ENCODE results near the gene DOK5. TPM values are rescaled to one million over a fixed set of nuclear protein-coding genes. Genes with fewer than 3 reads are reported as not detected.

Gene DOK5
- total and polyA plus RNA-seq, 4 donors = 19.1 to 45.7 (median 32.7) TPM

DNA sequence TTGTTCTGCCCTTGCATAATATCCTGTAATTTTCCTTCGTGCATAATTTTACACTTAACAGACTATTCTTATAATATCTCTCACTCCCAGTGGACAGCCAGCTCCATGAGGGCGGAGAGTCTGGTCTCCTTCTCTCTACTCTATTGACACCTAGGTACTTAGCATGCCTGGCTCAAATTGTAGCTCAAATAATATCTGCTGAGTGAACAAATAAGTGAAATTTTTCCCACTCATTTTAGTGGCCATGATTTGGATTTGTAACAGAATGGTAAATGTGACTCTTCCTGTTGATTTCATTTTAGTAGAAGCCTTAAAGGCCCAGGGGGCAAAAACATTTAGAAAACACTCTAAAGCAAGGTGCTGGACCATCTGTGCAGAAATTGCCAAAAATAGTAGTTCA is 7.8 kb upstream of the DOK5 start:
- Histone ChIP-seq H3K27ac (ENCODE audit: low read depth, low read length) (no peak overlapping the region), H3K36me3 (ENCODE audit: control insufficient read depth, insufficient read depth, low read length) (no peaks in the 10 kb centered on the region), H3K27me3 (ENCODE audit: control insufficient read depth, insufficient read depth, low read length) (no peaks in the 10 kb centered on the region), H3K4me1 (ENCODE audit: control insufficient read depth, insufficient read depth, low read length) (no peaks in the 10 kb centered on the region), H3K9me3 (ENCODE audit: control insufficient read depth, insufficient read depth, low read length) (no peaks in the 10 kb centered on the region), H3K4me3 (ENCODE audit: low read depth, low read length) (no peak overlapping the region)
- WGBS (ENCODE audit: insufficient coverage) = 78% methylated on average over 1 of the region's 2 CpGs
- DNase-seq (ENCODE audit: low read depth in 4 of 6, low spot score in 6 of 6) = no peak

DNA sequence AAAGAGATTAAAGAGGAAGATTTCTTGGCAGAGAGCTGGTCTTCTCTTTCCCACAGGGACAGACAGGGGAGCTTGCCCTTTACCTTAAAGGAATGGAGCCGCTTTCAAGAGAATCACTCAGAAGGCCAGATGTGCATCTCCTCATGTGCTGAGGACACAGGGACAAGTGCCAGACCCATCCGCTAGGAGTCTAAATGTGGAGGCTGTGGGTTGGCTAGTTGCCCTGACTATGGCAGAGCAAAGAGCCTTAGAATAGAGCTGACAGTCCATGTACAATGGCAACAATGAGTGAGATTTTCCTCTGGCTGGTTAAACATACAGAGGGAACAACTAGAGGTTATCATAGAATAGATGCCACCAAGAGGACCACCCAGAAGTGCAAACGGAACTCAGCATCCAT is 7.3 kb upstream of the DOK5 start:
- 57% methylated on average over 3 of the region's 3 CpGs for WGBS (ENCODE audit: insufficient coverage)
- H3K27ac ChIP-seq (ENCODE audit: low read depth, low read length) = no peak overlapping the region
- H3K4me1 ChIP-seq (ENCODE audit: control insufficient read depth, insufficient read depth, low read length) = no peaks in the 10 kb centered on the region
- H3K4me3 ChIP-seq (ENCODE audit: low read depth, low read length) = no peak overlapping the region
- no peaks in the 10 kb centered on the region for H3K9me3 ChIP-seq (ENCODE audit: control insufficient read depth, insufficient read depth, low read length)
- H3K27me3 ChIP-seq (ENCODE audit: control insufficient read depth, insufficient read depth, low read length) = no peaks in the 10 kb centered on the region
- peak in 1 of 6 donors; percentile 34 for DNase-seq (ENCODE audit: low read depth in 4 of 6, low spot score in 6 of 6)
- no peaks in the 10 kb centered on the region for H3K36me3 ChIP-seq (ENCODE audit: control insufficient read depth, insufficient read depth, low read length)

DNA sequence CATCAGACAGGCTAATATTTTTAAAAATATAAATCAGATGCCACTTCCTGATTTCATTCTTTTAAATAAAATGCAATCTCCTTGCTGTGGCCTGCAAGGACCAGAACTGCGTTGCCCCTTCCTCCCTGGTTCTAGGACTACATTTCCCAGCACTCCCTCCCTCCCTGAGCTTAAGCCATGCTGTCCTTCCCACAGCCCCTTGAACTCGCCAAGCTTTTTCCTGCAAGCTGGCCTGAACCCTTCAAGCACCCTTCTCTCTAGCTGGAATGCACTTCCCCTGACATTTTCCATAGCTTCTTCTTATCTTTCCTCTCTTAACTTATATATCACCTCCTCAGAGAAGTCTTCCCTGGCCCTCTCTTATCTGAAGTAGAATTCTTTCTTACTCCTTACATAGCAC is 6.1 kb upstream of the DOK5 start:
- Histone ChIP-seq H3K36me3 (ENCODE audit: control insufficient read depth, insufficient read depth, low read length) (no peaks in the 10 kb centered on the region), H3K9me3 (ENCODE audit: control insufficient read depth, insufficient read depth, low read length) (no peaks in the 10 kb centered on the region), H3K4me3 (ENCODE audit: low read depth, low read length) (no peak overlapping the region), H3K27me3 (ENCODE audit: control insufficient read depth, insufficient read depth, low read length) (no peaks in the 10 kb centered on the region), H3K27ac (ENCODE audit: low read depth, low read length) (no peak overlapping the region), H3K4me1 (ENCODE audit: control insufficient read depth, insufficient read depth, low read length) (no peaks in the 10 kb centered on the region)
- no peak for DNase-seq (ENCODE audit: low read depth in 4 of 6, low spot score in 6 of 6)
- 62% methylated on average over 2 of the region's 2 CpGs for WGBS (ENCODE audit: insufficient coverage)

DNA sequence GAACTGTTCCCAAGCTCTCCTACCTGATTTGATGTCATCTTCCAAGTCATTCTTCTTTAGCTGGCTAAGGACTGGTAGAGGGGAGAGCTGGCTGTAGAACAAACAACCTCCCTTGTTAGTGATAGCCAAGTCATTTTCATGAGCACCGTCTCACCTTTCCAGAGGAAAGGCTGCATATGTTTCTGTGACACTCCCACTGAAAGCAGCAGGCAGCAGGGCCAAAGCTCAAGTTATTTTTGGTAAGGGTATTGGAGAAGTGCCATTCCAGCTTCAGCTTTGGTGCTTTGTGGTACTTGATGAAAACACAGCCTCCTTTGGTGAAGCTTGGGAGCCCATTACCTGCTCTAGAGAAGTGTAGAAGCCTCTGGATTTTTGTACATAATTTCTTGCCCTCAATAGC is 5.4 kb upstream of the DOK5 start:
- H3K4me3 ChIP-seq (ENCODE audit: low read depth, low read length) = no peak overlapping the region
- WGBS (ENCODE audit: insufficient coverage) = 100% methylated on average over 1 of the region's 1 CpG
- H3K27ac ChIP-seq (ENCODE audit: low read depth, low read length) = no peak overlapping the region
- peaks cover 3% of the 10 kb centered on the region for H3K4me1 ChIP-seq (ENCODE audit: control insufficient read depth, insufficient read depth, low read length)
- no peaks in the 10 kb centered on the region for H3K36me3 ChIP-seq (ENCODE audit: control insufficient read depth, insufficient read depth, low read length)
- H3K9me3 ChIP-seq (ENCODE audit: control insufficient read depth, insufficient read depth, low read length) = no peaks in the 10 kb centered on the region
- no peaks in the 10 kb centered on the region for H3K27me3 ChIP-seq (ENCODE audit: control insufficient read depth, insufficient read depth, low read length)
- DNase-seq (ENCODE audit: low read depth in 4 of 6, low spot score in 6 of 6) = no peak

DNA sequence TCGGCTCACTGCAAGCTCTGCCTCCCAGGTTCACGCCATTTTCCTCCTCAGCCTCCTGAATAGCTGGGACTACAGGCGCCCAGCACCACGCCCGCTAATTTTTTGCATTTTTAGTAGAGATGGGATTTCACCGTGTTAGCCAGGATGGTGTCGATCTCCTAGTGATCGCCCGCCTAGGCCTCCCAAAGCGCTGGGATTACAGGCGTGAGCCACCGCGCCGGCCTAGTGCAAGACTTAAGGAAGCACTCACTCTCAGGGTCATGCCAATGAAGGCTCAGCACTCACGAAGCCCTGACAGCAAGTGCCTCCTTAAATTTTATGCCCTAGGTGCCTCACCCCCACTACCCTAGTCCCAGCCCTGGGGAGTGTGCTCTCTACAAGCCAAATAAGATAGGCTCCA is 4.7 kb upstream of the DOK5 start:
- Histone ChIP-seq H3K27me3 (ENCODE audit: control insufficient read depth, insufficient read depth, low read length) (no peaks in the 10 kb centered on the region), H3K4me1 (ENCODE audit: control insufficient read depth, insufficient read depth, low read length) (peaks cover 4% of the 10 kb centered on the region), H3K4me3 (ENCODE audit: low read depth, low read length) (no peak overlapping the region), H3K9me3 (ENCODE audit: control insufficient read depth, insufficient read depth, low read length) (no peaks in the 10 kb centered on the region), H3K36me3 (ENCODE audit: control insufficient read depth, insufficient read depth, low read length) (no peaks in the 10 kb centered on the region), H3K27ac (ENCODE audit: low read depth, low read length) (no peak overlapping the region)
- WGBS (ENCODE audit: insufficient coverage) = 99% methylated on average over 15 of the region's 15 CpGs
- DNase-seq (ENCODE audit: low read depth in 4 of 6, low spot score in 6 of 6) = no peak

DNA sequence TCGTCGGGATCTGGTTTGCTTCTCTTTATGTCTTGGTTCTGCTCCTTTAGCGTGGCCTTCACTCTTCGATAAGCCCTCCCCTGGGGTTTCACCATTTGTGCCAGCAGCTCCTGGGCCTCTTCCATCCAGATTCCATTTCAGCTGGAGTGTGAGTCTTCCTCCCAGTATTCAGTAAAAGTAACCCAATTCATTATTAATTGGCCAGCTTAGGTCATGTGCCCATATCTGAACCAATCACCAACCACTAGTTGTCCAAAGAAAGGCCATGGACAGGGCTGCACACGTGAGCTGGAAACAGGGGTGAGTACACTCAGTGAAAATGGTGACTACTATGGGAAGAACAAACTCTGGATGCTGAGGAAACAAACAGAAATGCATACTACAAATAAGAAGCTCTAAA is 2.8 kb upstream of the DOK5 start:
- Histone ChIP-seq H3K27me3 (ENCODE audit: control insufficient read depth, insufficient read depth, low read length) (peaks cover 6% of the 10 kb centered on the region), H3K4me1 (ENCODE audit: control insufficient read depth, insufficient read depth, low read length) (peaks cover 13% of the 10 kb centered on the region), H3K4me3 (ENCODE audit: low read depth, low read length) (no peak overlapping the region), H3K9me3 (ENCODE audit: control insufficient read depth, insufficient read depth, low read length) (no peaks in the 10 kb centered on the region), H3K36me3 (ENCODE audit: control insufficient read depth, insufficient read depth, low read length) (no peaks in the 10 kb centered on the region), H3K27ac (ENCODE audit: low read depth, low read length) (no peak overlapping the region)
- WGBS (ENCODE audit: insufficient coverage) = 92% methylated on average over 2 of the region's 5 CpGs
- DNase-seq (ENCODE audit: low read depth in 4 of 6, low spot score in 6 of 6) = no peak

DNA sequence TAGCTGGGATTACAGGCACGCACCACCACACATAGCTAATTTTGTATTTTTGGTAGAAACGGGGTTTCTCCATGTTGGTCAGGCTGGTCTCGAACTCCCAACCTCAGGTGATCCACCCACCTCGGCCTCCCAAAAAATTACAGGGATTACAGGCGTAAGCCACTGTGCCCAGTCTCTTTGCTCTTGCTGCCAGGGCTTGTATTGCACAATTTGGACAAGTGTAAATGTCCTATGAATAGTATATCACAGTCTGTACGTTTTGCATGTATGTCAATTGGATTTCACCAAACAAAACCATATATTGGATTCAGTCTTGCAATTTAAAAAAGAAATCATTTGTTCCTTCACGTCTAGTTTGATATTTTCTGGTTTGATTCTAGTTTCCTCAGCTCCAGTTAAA is 2.1 kb upstream of the DOK5 start:
- Histone ChIP-seq H3K36me3 (ENCODE audit: control insufficient read depth, insufficient read depth, low read length) (no peaks in the 10 kb centered on the region), H3K27me3 (ENCODE audit: control insufficient read depth, insufficient read depth, low read length) (peaks cover 6% of the 10 kb centered on the region), H3K4me3 (ENCODE audit: low read depth, low read length) (no peak overlapping the region), H3K9me3 (ENCODE audit: control insufficient read depth, insufficient read depth, low read length) (no peaks in the 10 kb centered on the region), H3K27ac (ENCODE audit: low read depth, low read length) (no peak overlapping the region), H3K4me1 (ENCODE audit: control insufficient read depth, insufficient read depth, low read length) (peaks cover 13% of the 10 kb centered on the region)
- no CpG with 5 or more reads among the region's 7 CpGs for WGBS (ENCODE audit: insufficient coverage)
- no peak for DNase-seq (ENCODE audit: low read depth in 4 of 6, low spot score in 6 of 6)

DNA sequence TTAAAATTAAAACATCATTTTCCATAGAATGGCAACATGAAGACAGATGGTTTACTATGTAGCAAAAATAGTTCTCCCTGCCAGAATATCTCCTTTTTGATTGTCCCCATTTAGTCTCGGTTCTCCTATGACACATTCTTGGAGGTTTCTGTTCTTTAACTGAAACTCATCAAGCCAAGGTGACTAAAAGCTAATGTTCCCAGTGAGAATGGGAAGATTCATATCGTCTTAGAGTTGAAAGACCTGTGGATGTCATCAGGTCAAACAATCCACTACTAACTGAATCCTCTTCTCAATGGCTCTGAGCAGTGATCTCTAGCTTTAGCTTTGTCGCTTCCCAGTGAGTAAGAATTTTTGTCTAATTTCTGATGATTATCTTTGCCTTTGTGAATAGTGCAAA is 1.3 kb upstream of the DOK5 start:
- H3K27ac ChIP-seq (ENCODE audit: low read depth, low read length) = peak overlapping the region; percentile 2
- H3K4me3 ChIP-seq (ENCODE audit: low read depth, low read length) = no peak overlapping the region
- H3K36me3 ChIP-seq (ENCODE audit: control insufficient read depth, insufficient read depth, low read length) = no peaks in the 10 kb centered on the region
- 83% methylated on average over 1 of the region's 3 CpGs for WGBS (ENCODE audit: insufficient coverage)
- H3K4me1 ChIP-seq (ENCODE audit: control insufficient read depth, insufficient read depth, low read length) = peaks cover 13% of the 10 kb centered on the region
- peaks cover 6% of the 10 kb centered on the region for H3K27me3 ChIP-seq (ENCODE audit: control insufficient read depth, insufficient read depth, low read length)
- H3K9me3 ChIP-seq (ENCODE audit: control insufficient read depth, insufficient read depth, low read length) = no peaks in the 10 kb centered on the region
- DNase-seq (ENCODE audit: low read depth in 4 of 6, low spot score in 6 of 6) = no peak

DNA sequence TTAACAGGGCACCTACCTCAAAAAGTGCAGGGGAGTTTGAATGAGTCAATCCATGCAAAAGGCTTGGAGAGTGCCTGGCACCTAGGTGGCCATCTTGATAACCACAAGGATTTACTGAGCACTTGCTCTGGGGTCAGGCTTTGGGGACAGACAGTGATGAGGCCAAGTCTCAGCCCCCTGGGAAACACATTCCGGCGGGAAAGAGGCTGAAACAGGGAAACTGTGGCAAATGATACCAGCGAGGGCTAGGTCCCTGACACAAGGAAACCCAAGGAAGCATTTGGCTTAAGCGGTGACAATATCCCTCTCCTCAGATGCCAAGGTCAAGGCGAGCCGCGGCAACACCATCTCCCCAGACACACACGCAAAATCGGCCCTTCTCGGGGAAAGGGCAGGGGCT is 527 bp upstream of the DOK5 start:
- WGBS (ENCODE audit: insufficient coverage) = 0% methylated on average over 3 of the region's 10 CpGs
- Histone ChIP-seq H3K27ac (ENCODE audit: low read depth, low read length) (no peak overlapping the region), H3K27me3 (ENCODE audit: control insufficient read depth, insufficient read depth, low read length) (peaks cover 6% of the 10 kb centered on the region), H3K4me1 (ENCODE audit: control insufficient read depth, insufficient read depth, low read length) (peaks cover 13% of the 10 kb centered on the region), H3K9me3 (ENCODE audit: control insufficient read depth, insufficient read depth, low read length) (no peaks in the 10 kb centered on the region), H3K36me3 (ENCODE audit: control insufficient read depth, insufficient read depth, low read length) (no peaks in the 10 kb centered on the region), H3K4me3 (ENCODE audit: low read depth, low read length) (peak overlapping the region; percentile 74)
- peak in 1 of 6 donors; percentile 30 for DNase-seq (ENCODE audit: low read depth in 4 of 6, low spot score in 6 of 6)

DNA sequence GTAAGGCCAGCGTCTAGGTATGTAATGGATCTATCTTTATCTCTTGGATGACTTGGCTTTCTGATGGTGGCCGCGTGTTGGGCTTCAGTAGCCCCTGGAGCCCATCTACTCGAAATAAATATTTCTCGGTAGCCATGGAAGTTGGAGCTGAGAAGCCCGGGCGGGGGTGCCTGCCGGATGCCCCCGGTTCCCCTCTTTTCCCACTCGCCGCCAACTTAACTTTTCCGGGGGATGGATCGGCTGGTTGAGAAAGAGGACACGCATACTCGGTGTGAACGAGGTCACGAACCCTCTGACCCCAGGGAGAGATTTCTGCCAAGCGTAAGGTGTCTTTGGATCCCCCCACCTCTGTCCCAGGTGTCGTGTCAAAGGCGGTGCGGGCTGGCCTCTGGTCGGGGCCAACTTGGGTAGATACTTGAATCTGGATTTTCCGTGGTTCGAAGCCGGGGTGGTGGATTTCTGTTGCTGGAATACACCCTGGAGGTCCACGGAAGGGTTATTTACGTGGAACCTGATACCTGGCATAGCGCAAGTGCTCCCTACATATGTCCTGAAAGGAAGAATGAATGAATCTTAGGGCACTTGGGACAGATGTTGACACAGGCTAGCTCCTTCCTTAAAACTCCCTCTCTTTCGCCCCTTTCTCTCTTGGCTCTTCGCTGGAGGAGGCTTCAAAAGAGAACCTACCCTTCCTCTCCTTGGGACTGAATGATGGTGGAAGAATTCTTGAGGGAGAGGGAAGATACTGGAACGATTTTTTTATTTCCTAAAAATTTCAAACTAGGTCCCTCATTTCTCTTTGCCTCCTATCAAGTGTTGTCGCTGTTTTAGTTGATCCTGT is 996 bp downstream of the DOK5 start:
- WGBS (ENCODE audit: insufficient coverage) = 2% methylated on average over 25 of the region's 32 CpGs
- no peaks in the 10 kb centered on the region for H3K36me3 ChIP-seq (ENCODE audit: control insufficient read depth, insufficient read depth, low read length)
- H3K4me1 ChIP-seq (ENCODE audit: control insufficient read depth, insufficient read depth, low read length) = peaks cover 13% of the 10 kb centered on the region
- H3K27me3 ChIP-seq (ENCODE audit: control insufficient read depth, insufficient read depth, low read length) = peaks cover 6% of the 10 kb centered on the region
- no peaks in the 10 kb centered on the region for H3K9me3 ChIP-seq (ENCODE audit: control insufficient read depth, insufficient read depth, low read length)
- H3K4me3 ChIP-seq (ENCODE audit: low read depth, low read length) = peak overlapping the region; percentile 74
- DNase-seq (ENCODE audit: low read depth in 4 of 6, low spot score in 6 of 6) = peak in 3 of 6 donors; percentile 19 to 53 (median 52)
- peak overlapping the region; percentile 78 for H3K27ac ChIP-seq (ENCODE audit: low read depth, low read length)

Data from spinal cord (tissue), 10 donors.